IMR-90 (cell line): ENCODE measurements around the gene CC2D1A. TPM values are rescaled to one million over a fixed set of nuclear protein-coding genes. Genes with fewer than 3 reads are reported as not detected.

Source experiments
- ATAC-seq: fragments of 200-7000 bp; cut with Tn5 transposase; 2 replicates; pipeline ENCODE4 v1.9.1; 2020; ENCODE audit warnings: low read depth, mild to moderate bottlenecking, moderate library complexity
- BruUV-seq: library from RNA; stranded (reverse); fragments of 400-500 nt; replicated peaks from 2 replicates; lab custom pipeline; 2021; lab: Mats Ljungman, UMichigan
- CTCF ChIA-PET: fragments of 300-600 bp; formaldehyde crosslinking; extraction: SDS; loops from one replicate; lab custom pipeline; 2021; ENCODE audit warnings: antibody characterized with exemption; lab: Yijun Ruan, JAX
- POLR2A ChIA-PET: fragments of 300-600 bp; sonication (Branson Sonifier 250); formaldehyde crosslinking; loops from one replicate; lab custom pipeline; 2022; ENCODE audit warnings: antibody characterized with exemption; ENCODE audit not compliant: unreplicated experiment; lab: Charles Lee
- DNase-seq: peaks from one replicate; pipeline ENCODE4 v3.0.0; 2013
- H2AFZ ChIP-seq: replicated peaks from 2 replicates; pipeline ENCODE3; 2013; ENCODE audit warnings: low read length, mild to moderate bottlenecking; ENCODE audit not compliant: poor library complexity
- H2AK5ac ChIP-seq: 2 replicates; pipeline ENCODE4 v1.6.1; 2013; ENCODE audit warnings: low read depth, low read length, inconsistent platforms
- H2AK9ac ChIP-seq: replicated peaks from 2 replicates; pipeline ENCODE3; 2013; ENCODE audit warnings: mild to moderate bottlenecking, low read depth, low read length, moderate library complexity; ENCODE audit not compliant: poor library complexity
- H2BK120ac ChIP-seq: 2 replicates; pipeline ENCODE4 v1.6.1; 2013; ENCODE audit warnings: low read depth, low read length, inconsistent platforms
- H2BK15ac ChIP-seq: 3 replicates; pipeline ENCODE4 v1.6.1; 2013; ENCODE audit warnings: low read depth, low read length, inconsistent platforms
- H2BK20ac ChIP-seq: 2 replicates; pipeline ENCODE4 v1.6.1; 2013; ENCODE audit warnings: low read depth, mild to moderate bottlenecking, inconsistent platforms, low read length, moderate library complexity
- H2BK5ac ChIP-seq: 2 replicates; pipeline ENCODE4 v1.6.1; 2013; ENCODE audit warnings: mild to moderate bottlenecking, low read depth, low read length, inconsistent platforms; ENCODE audit not compliant: poor library complexity, severe bottlenecking
- H3K14ac ChIP-seq: replicated peaks from 2 replicates; pipeline ENCODE4 v1.6.1; 2013; ENCODE audit warnings: low read depth, low read length, inconsistent platforms
- H3K18ac ChIP-seq: 2 replicates; pipeline ENCODE4 v1.6.1; 2013; ENCODE audit warnings: low read depth, low read length, control low read depth
- H3K23ac ChIP-seq: 2 replicates; pipeline ENCODE4 v1.6.1; 2013; ENCODE audit warnings: low read depth, low read length, inconsistent platforms
- H3K27ac ChIP-seq: 2 replicates; pipeline ENCODE4 v1.5.1; 2013; ENCODE audit warnings: mild to moderate bottlenecking, control low read depth, low read length; ENCODE audit not compliant: insufficient read depth
- H3K27me3 ChIP-seq: 2 replicates; pipeline ENCODE4 v1.6.1; 2013; ENCODE audit warnings: low read length; ENCODE audit not compliant: control insufficient read depth, insufficient read depth
- H3K36me3 ChIP-seq: 2 replicates; pipeline ENCODE4 v1.6.1; 2013; ENCODE audit warnings: low read length, mixed read lengths; ENCODE audit not compliant: control insufficient read depth, insufficient read depth
- H3K4ac ChIP-seq: 2 replicates; pipeline ENCODE4 v1.6.1; 2013; ENCODE audit warnings: low read depth, low read length, inconsistent platforms
- H3K4me1 ChIP-seq: 2 replicates; pipeline ENCODE4 v1.6.1; 2013; ENCODE audit warnings: low read length, mixed read lengths; ENCODE audit not compliant: control insufficient read depth, insufficient read depth
- H3K4me2 ChIP-seq: 2 replicates; pipeline ENCODE4 v1.6.1; 2013; ENCODE audit warnings: low read depth, mild to moderate bottlenecking, control low read depth, low read length, moderate library complexity
- H3K4me3 ChIP-seq: 2 replicates; pipeline ENCODE4 v1.5.1; 2013; ENCODE audit warnings: low read depth, mild to moderate bottlenecking, control low read depth, low read length, moderate library complexity; ENCODE audit not compliant: insufficient read depth
- H3K56ac ChIP-seq: 2 replicates; pipeline ENCODE4 v1.6.1; 2013; ENCODE audit warnings: low read length, inconsistent platforms; ENCODE audit not compliant: insufficient read depth; ENCODE audit errors: extremely low read depth
- H3K79me1 ChIP-seq, 2 experiments: 2 replicates each; pipeline ENCODE4 v1.6.1; 2013; ENCODE audit warnings: low read length in 2 of 2, inconsistent platforms in 1 of 2, low read depth in 1 of 2
- H3K9ac ChIP-seq: 2 replicates; pipeline ENCODE4 v1.6.1; 2013; ENCODE audit warnings: low read depth, low read length, control low read depth
- H3K9me1 ChIP-seq: 2 replicates; pipeline ENCODE4 v1.6.1; 2013; ENCODE audit warnings: low read length, inconsistent platforms; ENCODE audit not compliant: insufficient read depth
- H3K9me3 ChIP-seq: 2 replicates; pipeline ENCODE4 v1.6.1; 2013; ENCODE audit warnings: low read length; ENCODE audit not compliant: control insufficient read depth, insufficient read depth
- H4K20me1 ChIP-seq: 2 replicates; pipeline ENCODE4 v1.6.1; 2013; ENCODE audit warnings: low read length, inconsistent platforms; ENCODE audit not compliant: insufficient read depth
- H4K5ac ChIP-seq: 2 replicates; pipeline ENCODE4 v1.6.1; 2013; ENCODE audit warnings: mild to moderate bottlenecking, low read depth, low read length, control low read depth
- H4K8ac ChIP-seq, 2 experiments: 2 replicates each; pipeline ENCODE4 v1.6.1; 2013; ENCODE audit warnings: low read depth in 2 of 2, low read length in 2 of 2, control low read depth in 1 of 2, inconsistent platforms in 1 of 2
- H4K91ac ChIP-seq: 2 replicates; pipeline ENCODE4 v1.6.1; 2013; ENCODE audit warnings: low read depth, low read length, inconsistent platforms; ENCODE audit not compliant: insufficient read depth
- BHLHE40 ChIP-seq: fragments of 150-350 bp; IDR thresholded peaks from 2 replicates; pipeline ENCODE4 v1.6.1; 2016; ENCODE audit warnings: mild to moderate bottlenecking, low read depth, low read length
- CEBPB ChIP-seq: IDR thresholded peaks from 2 replicates; pipeline ENCODE4 v1.6.1; 2012; ENCODE audit warnings: low read depth, low read length, improper control_type of control experiment
- CHD1 ChIP-seq: IDR thresholded peaks from 2 replicates; pipeline ENCODE4 v1.6.1; 2012; ENCODE audit warnings: low read depth, low read length, improper control_type of control experiment
- CTCF ChIP-seq: conservative IDR thresholded peaks from 2 replicates; pipeline ENCODE4 v1.5.1; 2012; ENCODE audit warnings: mild to moderate bottlenecking, low read depth, low read length, improper control_type of control experiment
- ELK1 ChIP-seq: fragments of 150-350 bp; IDR thresholded peaks from 2 replicates; pipeline ENCODE4 v1.6.1; 2016; ENCODE audit warnings: low read depth, mild to moderate bottlenecking, low read length, moderate library complexity, borderline replicate concordance
- FOS ChIP-seq: fragments of 150-350 bp; IDR thresholded peaks from 2 replicates; pipeline ENCODE4 v1.6.1; 2016; ENCODE audit warnings: low read depth, low read length
- MAFK ChIP-seq: IDR thresholded peaks from 2 replicates; pipeline ENCODE4 v1.6.1; 2012; ENCODE audit warnings: low read depth, low read length, improper control_type of control experiment
- MAZ ChIP-seq: IDR thresholded peaks from 2 replicates; pipeline ENCODE4 v1.6.1; 2012; ENCODE audit warnings: low read depth, mild to moderate bottlenecking, low read length, improper control_type of control experiment, moderate library complexity, borderline replicate concordance
- MXI1 ChIP-seq: IDR thresholded peaks from 2 replicates; pipeline ENCODE4 v1.6.1; 2012; ENCODE audit warnings: low read depth, mild to moderate bottlenecking, low read length, moderate library complexity, borderline replicate concordance
- NFE2L2 ChIP-seq: fragments of 150-350 bp; IDR thresholded peaks from 2 replicates; pipeline ENCODE4 v1.6.1; 2016; ENCODE audit warnings: low read depth, mild to moderate bottlenecking, low read length
- POLR2A ChIP-seq: IDR thresholded peaks from 2 replicates; pipeline ENCODE4 v1.6.1; 2012; ENCODE audit warnings: mild to moderate bottlenecking, low read depth, low read length
- RAD21 ChIP-seq: IDR thresholded peaks from 2 replicates; pipeline ENCODE4 v1.6.1; 2012; ENCODE audit warnings: low read length, improper control_type of control experiment
- RFX5 ChIP-seq: IDR thresholded peaks from 2 replicates; pipeline ENCODE4 v1.8.0; 2012; ENCODE audit warnings: low read depth, mild to moderate bottlenecking, low read length, moderate library complexity
- SMC3 ChIP-seq: fragments of 150-350 bp; IDR thresholded peaks from 2 replicates; pipeline ENCODE4 v1.6.1; 2016; ENCODE audit warnings: low read depth, mild to moderate bottlenecking, antibody characterized with exemption, low read length, moderate library complexity
- USF2 ChIP-seq: fragments of 150-350 bp; IDR thresholded peaks from 2 replicates; pipeline ENCODE4 v1.6.1; 2017; ENCODE audit warnings: mild to moderate bottlenecking, antibody characterized with exemption, low read length, low read depth
- WGBS, 2 experiments: methylation state at CpG; one replicate each; pipeline versions ENCODE4 v1.1.5 to v1.1.7; 2013; ENCODE audit warnings: missing lambda C conversion rate in 2 of 2; ENCODE audit not compliant: insufficient read length in 1 of 2; ENCODE audit errors: extremely low coverage in 2 of 2; 5-methylcytosine and 5-hydroxymethylcytosine counted together
- dilution Hi-C: fragments of 300-500 bp; cut with HindIII; formaldehyde crosslinking; loops from one replicate; pipeline ENCODE4 v1.14.3; 2018; ENCODE audit warnings: low sequenced_read_pairs; ENCODE audit not compliant: unreplicated experiment
- in situ Hi-C: fragments of 300-500 bp; cut with MboI; formaldehyde crosslinking; loops from 3 replicates; pipeline ENCODE4 v1.14.3; 2019; ENCODE audit warnings: low sequenced_read_pairs, inconsistent platforms, mixed read lengths
- intact Hi-C: fragments of 100-400 bp; cut with micrococcal nuclease; formaldehyde crosslinking; loops from 2 replicates; pipeline ENCODE4 v1.10.0; 2022
- polyA plus RNA-seq, 3 experiments: library from polyadenylated mRNA; depleted of rRNA; stranded (reverse); fragments of >200 nt; gene quantifications; 2 replicates each; pipeline ENCODE4 v1.2.3, GENCODE V29; 2012; ENCODE audit warnings: low replicate concordance in 1 of 3
- total RNA-seq: library from RNA; depleted of rRNA; stranded (reverse); fragments of >200 nt; gene quantifications from 2 replicates; pipeline ENCODE4 v1.2.3, GENCODE V29; 2012

Gene CC2D1A
- total and polyA plus RNA-seq, 2 of the 4 experiments (the other 2 are of a cell fraction), result 4.1 to 14.7 TPM

GRCh38 chr19:13935765-13936510 lies 29.9 kb downstream of the CC2D1A start:
- no peak overlapping the region for H2AK5ac ChIP-seq
- H4K5ac ChIP-seq, result no peak overlapping the region
- H3K9me3 ChIP-seq, result no peaks in the 10 kb centered on the region
- H4K20me1 ChIP-seq, result no peaks in the 10 kb centered on the region
- H3K9me1 ChIP-seq, result peaks cover 5% of the 10 kb centered on the region
- ChIA-PET POLR2A (interaction anchor here (0.6 kb wide), 1 partner anchor 11 kb away, joined by 4 read pairs; no protein-coding TSS in a partner anchor), CTCF (no interaction called here)
- intact Hi-C loops, result no loop called here
- H3K14ac ChIP-seq, result no peak overlapping the region
- H3K9ac ChIP-seq, result no peak overlapping the region
- H3K27me3 ChIP-seq, result no peaks in the 10 kb centered on the region
- no peak overlapping the region for H3K56ac ChIP-seq
- H3K4me2 ChIP-seq, result no peak overlapping the region
- no peak overlapping the region for H3K18ac ChIP-seq
- DNase-seq (no peak), ATAC-seq (no peak)
- no peak overlapping the region for H4K8ac ChIP-seq
- H3K4ac ChIP-seq, result no peak overlapping the region
- no TSS peak for BruUV-seq
- H3K79me1 ChIP-seq, result peaks cover 0 to 4% of the 10 kb centered on the region in 2 experiments; a peak in 1 of 4 replicates
- H2BK15ac ChIP-seq, result no peak overlapping the region
- no peak overlapping the region for H3K4me3 ChIP-seq
- H2BK5ac ChIP-seq, result no peak overlapping the region
- peaks cover 15% of the 10 kb centered on the region for H3K36me3 ChIP-seq
- H2AK9ac ChIP-seq, result no peak overlapping the region
- no peak overlapping the region for H2BK120ac ChIP-seq
- no peak overlapping the region for H3K27ac ChIP-seq
- H2BK20ac ChIP-seq, result no peak overlapping the region
- no peak overlapping the region for H2AFZ ChIP-seq
- 50% methylated on average over 2 of the region's 22 CpGs; no CpG with 5 or more reads in 1 of the 2 experiments for WGBS, 2 experiments
- H3K4me1 ChIP-seq, result peaks cover 7% of the 10 kb centered on the region
- H4K91ac ChIP-seq, result no peak overlapping the region
- in situ Hi-C loops, result no loop called here
- no peak overlapping the region for H3K23ac ChIP-seq
- dilution Hi-C loops, result no loop called here
- TF ChIP-seq MAFK (no peak), RAD21 (no peak), POLR2A (no peak), RFX5 (no peak), CTCF (no peak), SMC3 (no peak), FOS (no peak), MAZ (no peak), CEBPB (no peak), ELK1 (no peak), NFE2L2 (no peak), USF2 (no peak), MXI1 (no peak), BHLHE40 (no peak), CHD1 (no peak)
